GM19372 (cell line): ENCODE measurements around the gene SPTBN2.
"Not testable (repeated sequence)": the region's sequence is repeated elsewhere in the genome, so short reads cannot be mapped to it uniquely, and the experiment has no call there.

Experiments used
- ATAC-seq: cut with Tn5 transposase; IDR thresholded peaks from one replicate; pipeline ENCODE4 v1.9.1; 2021; ENCODE audit warnings: mild to moderate bottlenecking, low read depth, moderate library complexity; ENCODE audit not compliant: unreplicated experiment

SPTBN2 gene

DNA sequence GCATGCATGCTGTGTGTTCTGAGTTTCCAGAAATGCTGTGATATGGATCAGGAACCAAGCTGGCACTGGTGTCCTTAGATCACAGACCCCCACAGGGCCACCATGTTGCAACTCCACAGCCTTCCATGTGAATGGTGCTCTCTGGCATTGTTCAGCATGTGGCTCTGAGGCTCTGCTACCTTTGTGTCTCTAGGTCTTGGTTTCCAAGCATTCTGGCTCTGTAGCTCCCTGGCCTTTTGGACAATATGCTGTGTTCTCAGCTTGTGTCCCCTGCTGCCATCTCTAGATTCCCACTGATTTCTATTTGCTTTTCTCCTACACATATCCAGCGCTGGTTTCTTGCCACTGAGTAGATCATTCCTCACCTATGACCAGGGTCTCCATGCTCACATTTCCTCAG, 3.9 kb downstream of the SPTBN2 start:
- no peak for ATAC-seq

DNA sequence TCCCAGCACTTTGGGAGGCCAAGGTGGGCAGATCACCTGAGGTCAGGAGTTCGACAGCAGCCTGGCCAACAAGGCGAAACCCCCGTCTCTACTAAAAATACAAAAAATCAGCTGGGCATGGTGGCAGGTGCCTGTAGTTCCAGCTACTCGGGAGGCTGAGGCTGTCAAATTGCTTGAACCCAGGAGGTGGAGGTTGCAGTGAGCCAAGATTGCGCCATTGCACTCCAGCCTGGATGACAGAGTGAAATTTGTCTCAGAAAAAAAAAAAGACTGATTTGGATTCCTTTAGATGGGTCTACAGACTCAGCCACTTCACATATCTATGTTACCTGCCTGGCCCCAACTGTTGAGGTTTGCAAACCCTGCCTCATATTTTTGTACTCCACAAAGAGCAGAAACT, 4.8 kb downstream of the SPTBN2 start:
- ATAC-seq, result not testable (repeated sequence)

DNA sequence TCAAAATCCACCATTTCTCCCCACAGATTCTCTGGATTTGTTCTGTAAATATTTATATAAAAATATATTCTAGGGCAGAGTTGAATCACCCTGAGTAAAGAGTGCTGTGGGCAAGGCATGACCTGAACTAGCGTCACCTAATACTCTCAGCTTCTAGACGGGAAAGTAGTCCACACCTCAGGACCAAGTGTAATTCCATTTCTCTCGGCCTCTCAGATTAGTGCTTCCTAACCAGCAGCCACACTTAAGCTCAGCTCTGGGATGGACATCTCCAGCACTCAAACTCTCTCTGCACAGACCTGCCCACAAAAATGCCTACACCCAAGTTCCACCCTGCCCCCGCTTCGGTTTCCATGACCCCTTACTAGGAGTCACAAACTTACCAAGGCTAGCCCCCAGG, 5.3 kb downstream of the SPTBN2 start:
- ATAC-seq, result no peak

DNA sequence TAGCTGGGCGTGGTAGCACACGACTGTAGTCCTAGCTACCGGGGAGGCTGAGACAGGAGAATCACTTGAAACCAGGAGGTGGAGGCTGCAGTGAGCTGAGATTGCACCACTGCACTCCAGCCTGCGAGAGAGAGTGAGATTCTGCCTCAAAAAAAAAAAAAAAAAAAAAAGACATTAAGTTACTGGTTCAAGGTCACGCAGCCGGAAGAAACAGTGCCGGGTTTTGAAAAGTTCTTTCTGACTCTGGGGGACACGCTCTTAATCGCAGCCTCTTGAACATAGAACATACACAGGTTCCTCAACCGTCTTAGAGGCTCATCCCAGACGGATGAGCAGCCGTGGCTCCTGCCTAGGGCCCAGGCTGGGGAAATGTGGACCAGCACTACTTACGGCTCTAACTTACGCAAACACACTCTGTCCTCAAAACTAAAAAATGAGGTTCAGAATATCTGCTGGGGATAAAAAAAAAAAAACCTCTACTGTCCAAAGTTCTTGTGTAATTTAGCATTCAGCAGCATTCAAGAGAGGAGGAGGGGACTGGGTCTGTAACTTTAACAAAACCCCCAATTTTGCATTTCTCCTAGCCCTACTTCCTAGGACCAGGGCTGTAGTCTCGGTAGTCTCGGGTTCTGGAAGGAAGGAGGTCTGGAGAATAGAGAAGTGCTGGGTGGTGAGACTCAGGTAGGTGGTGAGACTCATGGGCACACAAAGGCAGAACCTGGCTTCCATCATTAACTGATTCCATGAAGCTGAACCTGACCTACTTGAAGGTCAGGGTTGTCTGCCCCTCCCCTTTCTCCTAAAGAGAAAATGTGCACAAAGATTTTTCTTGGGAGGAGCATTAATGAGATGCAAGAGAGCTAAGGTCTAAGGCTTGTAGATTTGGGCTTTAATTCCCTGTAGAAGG, 6.0 kb downstream of the SPTBN2 start:
- ATAC-seq, result no peak

DNA sequence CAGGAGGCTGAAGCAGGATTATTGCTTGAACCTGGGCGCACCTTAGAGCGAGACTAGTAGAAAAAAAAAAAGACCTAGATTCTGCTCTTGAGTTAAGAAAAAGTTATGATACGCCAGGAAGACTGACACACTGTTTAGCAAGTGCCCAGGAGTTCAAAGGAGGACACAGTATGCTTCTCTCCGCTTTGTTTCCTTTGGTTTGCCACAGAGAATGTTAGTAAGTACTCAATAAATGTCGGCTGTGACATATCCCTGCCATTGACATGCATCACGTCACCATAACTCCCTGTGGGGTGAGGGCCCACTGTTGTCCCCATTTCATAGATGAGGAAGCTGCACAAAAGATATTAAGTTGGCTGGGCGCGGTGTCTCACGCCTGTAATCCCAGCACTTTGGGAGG, 7.1 kb downstream of the SPTBN2 start:
- ATAC-seq, result no peak

DNA sequence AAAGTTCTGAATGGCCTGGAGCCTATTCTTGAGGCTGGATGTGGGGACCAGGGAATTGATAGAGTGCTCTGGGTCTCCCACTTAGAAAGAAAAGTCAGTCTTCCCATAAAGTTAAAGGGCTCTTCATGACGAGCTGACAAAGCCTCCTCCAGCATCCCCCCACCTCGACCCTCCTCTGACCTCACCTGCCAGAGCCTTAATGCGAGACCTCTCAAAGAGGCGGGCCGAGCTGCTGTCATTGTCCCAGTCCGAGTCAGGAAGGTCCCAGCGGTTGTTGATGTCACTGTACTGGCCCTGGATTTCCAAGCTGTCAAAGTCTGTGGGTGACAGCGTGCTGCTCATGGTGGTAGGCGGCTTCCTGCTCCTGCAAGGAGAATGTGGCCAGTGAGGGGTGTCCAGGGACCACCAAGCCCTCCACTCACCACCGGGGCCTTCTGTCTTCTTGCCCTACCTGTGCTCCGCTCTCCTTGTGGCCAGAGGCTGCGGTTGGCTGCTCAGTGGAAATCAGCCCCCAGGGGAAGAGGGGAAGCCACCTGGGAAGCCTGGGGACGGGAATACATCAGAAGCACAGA, 8.0 kb downstream of the SPTBN2 start:
- ATAC-seq, result no peak

DNA sequence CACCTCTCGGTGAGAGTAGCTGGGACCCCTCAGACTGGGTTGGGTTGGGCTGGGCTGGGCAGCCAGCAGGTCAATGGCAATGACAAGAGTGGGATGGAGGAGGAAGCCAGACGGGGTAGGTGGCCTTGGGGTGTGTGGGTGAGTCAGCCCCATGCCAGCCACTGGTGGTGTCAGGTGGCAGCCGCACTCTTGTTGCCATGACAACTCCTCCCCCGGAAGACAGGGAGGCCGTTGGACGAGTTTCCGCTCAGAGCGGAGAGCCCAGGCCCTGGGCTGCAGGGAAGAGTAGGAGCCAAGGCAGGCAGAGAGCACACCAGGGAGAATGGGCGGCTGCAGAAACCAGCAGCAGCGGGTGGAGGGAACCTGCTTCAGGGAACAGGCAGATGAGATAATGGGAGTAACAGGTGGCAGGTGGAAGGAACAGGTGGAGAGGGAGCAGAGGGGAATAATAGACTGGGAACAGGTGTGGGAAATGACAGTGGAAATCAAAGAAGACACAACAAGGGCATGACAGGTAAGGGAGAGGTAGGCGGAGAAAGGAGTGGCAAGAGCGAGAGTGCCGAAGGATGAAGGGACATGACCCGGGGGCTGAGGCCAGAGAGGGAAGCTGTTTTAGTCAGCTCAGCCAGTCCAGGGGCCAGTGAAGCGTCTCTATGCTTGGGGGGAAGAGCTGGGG, 8.7 kb downstream of the SPTBN2 start:
- ATAC-seq, result no peak

DNA sequence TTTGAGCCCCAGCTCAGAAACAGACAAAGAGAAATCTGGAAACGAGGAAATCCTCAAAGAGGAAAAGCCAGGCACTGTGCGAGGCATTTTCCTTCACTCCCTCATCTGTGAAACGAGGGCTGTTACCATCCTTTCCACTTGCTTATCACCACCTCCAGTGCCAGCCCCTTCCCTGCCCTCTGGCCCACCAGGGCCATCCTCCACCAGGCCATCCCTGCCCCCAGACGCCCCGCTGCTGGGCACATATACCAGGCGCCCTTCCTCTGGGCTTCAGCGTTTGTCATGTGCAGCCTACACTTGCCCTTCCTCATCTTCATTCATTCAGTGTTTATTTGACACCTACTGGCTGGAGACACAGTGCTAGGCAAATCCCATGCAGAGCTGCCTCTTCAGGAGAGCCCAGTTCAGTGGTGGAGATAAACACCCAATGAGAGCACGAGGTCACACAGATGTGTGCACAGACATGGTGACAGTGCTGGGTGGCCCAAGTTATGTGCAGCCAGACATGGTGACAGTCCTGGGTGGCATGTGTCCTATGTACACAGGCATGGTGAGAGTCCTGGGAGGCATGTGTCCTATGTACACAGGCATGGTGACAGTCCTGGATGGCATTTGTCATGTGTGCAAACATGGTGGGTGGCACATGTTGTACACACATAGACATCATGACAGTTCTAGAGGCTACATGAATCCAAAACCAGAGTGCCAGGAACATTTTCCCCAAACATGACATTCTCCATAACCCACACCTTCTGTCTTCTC, 9.7 kb downstream of the SPTBN2 start:
- no peak for ATAC-seq

DNA sequence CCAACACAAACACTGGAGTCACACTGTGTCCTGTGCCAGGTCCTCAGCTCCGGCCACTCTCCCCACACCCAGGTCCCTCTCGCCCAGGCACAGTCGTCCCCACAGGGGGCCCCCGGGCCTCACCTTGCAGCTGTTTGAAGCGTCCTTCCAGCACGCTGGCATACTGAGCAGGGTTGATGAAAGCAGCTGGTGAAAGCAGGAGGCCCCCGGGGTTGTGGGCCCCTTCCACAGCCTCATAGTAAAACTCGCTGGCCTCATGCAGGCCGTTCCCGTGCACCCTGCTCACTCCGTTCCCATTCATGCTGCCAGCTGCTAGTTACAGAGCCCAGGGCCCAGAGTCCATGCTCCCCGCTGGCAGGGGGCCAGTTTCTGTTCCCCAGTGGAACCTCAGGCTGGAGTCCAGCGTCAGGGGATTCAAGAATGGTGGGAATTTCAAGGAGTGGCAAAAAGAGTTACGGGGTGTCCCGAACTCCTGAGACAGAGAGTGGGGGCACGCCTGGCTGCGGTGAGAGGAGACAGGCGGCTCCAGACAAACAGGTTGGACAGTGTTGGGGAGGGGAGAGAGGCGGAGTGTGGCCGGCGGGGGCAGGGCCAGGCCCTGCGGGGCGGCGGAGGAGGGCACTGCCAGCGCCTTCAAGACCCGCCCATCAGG, 10.6 kb downstream of the SPTBN2 start:
- ATAC-seq, result no peak

DNA sequence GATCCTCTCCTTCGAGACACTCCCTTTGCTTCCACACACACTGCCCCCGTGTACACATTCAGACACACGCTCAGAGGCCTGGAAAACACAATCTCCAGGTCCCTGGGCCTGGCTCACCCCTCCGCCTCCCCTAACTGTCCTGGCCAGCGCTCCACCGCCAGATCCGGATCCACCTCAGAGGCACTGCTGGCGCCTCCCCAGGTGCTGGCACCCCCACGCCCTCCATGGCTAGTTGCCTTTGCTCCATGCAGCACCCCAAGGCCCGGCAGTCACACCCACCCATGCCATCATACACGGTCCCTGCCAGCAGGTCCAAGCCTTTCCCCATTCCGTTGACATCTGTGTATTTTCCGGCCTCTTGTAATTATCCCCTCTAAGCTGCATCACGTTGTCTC, 11.1 kb downstream of the SPTBN2 start:
- no peak for ATAC-seq

DNA sequence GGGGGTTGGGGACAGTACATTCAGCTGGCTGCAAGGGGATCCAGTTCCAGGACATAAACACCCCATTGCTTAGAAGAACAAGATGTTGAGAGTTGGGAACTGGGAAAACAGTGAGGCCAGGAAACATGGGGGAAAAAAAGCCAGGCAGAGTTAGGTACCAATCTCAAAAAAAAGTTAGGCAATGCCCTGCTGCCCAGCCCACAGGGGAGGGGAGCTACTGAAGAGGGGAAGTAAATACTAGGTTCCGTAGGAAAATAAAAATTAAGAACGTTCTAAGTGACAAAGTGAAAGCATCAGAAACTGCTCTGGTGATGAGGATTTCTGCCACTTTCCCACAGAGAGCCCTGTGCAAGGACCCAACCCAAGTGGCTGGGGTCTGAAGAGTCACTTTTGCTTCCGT, 12.0 kb downstream of the SPTBN2 start:
- ATAC-seq, result no peak

DNA sequence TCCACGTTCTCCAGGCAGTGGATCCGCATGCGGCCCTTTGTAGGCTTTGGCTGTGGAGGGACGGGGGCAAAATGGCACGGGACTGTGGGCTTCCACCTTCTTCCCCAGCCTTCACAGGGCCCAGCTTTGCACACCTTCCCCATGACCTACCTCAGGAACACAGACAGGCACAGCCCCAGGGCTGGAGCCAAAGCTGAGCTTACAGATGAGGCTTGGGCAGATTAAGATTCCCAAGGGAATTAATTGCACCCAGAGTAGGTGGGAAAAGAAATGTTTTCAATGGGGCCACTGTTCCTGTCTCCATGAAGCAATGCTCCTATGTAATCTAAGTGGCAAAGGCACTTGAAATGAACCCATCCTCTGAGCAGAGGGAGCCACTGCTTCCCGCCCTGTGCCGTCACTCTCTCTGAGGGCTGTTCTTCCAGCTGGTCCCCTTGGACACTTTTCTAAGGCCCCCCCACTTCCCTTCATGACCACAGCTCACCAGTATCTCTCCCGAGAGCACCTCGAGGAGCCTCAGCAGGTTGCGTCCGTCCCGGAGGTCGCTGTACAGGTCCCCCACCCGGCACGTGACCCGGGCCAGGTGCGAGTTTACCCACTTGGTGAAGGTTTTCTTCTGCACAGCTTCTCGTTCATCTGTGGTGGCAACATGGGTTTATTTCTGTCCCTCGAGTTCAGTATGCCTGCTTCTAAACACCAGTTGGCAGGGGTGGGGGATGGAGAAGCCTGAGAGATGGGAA, 13.5 kb downstream of the SPTBN2 start:
- ATAC-seq, result no peak

DNA sequence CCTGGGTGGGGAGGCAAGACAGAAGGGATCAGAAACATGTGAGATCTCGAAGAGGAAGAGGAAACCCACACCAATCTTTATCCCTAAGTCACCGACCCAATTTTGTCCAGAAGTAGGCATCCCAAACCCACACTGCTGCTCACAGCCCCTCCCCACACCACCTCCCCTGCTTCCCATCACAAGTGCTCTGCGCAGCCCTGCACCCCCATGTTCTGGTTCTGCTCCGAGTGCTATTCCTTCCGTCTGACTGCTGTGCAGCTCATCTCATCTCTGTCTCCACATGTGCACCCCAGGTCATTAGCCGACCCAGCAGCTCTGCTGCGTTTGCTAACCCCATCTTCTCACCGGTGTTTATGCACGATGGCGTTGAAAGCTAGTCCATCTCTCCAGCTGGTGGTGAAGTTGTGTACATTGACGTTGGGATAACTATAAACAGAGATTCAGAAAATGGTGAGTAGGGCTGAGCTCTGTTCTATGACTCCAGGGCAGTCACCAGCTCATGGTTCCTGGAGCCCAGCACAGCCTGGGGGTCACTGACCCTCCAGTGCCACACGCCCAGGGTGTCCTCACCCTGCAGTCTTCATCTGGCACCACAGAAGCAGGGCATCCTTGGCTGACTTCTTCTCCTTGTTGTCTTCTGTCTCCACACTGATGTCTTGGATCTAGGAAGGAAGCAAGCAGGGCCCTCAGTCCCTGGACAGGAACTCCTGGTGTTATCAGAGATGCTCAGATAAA, 15.1 kb downstream of the SPTBN2 start:
- ATAC-seq, result no peak

DNA sequence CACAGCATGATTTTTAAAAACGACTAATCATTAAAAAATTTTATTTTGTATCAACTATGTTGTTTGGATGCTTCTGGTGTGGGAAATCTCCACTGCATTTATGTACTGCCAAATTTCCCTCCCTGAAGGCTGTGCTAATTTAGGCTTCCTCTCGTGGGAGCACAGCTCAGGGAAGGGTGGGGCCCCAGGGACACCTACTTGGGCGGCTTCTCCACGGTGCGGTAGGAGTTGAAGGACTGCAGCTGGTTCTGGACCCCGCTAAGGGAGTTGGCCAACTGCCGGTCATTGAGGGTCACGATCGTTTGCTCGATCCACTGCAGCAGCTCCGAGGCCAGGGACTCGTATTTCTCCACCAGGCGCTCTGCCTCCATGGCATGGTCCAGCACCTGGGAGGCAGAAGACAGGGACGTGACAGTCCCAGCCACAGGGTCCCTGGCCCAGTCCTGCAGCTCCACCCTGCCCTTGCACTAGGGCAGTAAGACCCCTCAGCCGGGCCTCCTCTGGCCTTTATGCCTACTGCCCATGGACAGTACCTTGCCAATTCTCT, 18.6 kb downstream of the SPTBN2 start:
- ATAC-seq, result no peak

DNA sequence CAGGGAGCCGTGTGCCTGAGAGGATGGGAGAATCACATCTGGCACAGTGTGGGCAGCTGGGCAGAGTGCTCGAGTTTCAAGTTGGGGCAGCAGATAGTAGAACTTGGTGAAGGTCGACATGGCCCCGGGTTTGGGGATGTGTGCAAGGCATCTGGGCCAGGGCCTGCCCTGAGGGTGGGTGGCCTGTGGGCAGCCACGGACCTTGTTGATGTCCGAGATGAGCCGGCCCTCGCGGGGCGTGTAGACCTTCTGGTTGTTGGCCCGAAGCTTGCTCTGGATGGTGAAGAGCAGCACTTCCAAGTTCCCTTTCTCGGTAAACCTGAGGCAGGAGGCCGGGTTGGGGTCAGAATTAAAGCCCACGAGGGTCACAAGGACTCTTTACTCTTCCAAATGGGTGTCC, 20.3 kb downstream of the SPTBN2 start:
- no peak for ATAC-seq

DNA sequence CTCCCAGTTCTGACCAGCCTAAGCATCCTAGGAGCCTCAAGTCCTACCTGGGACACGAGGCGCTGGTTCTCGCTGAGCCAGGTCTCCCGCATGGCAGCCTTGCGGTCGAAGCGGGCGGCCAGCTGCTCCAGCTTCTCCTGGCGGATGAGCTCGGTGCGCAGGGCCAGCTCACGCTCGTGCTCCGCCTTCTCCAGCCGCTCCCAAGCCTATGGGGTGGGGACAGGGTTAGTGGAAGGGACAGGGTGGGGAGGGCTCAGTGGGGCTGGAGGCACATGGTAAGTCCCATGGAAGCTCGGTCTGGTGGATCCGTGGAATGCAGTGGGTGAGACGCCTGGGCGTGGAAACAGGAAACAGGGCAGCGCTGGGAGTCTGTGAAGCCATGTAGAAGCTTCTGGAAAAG, 20.9 kb downstream of the SPTBN2 start:
- no peak for ATAC-seq

DNA sequence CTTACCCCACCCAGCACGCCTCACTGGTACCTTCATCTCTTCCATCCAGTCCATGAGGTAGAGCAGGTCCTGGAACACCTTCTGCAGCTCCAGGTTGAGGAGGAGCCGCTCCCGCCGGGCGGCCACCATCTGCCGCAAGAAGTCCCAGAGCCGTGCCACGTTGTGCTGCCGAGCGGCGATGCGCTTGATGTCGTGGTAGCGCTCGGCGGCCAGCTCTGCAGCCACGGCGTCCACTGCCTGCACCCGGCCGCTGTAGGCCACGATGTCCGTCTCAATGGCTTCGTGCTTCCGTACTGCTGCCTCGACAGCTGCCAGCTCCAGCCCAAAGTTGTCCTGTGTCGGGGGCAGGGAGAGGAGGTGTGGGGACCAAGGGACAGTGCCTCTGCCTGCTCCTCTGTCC, 21.5 kb downstream of the SPTBN2 start:
- ATAC-seq, result no peak

DNA sequence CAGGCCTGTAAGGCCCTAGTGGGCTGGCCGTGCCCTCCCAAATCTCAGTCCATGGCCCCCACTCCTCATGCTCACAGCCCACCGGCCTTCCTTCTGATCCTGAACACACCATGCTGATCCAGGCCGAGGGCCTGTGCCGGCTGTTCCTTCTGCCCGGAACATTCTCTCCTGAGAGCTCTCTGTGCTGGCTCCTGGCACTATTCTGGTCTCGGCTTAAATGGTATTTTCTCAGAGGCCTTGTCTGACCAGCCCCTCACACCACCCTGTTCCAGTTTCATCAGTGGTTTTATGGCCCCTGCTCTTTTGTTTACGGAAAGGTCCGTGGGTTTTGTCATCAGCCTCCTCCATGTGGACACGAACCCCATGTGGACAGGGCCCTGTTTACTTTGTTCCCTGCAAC, 22.0 kb downstream of the SPTBN2 start:
- no peak for ATAC-seq
